ENCODE data around the gene AARSD1.

AARSD1 gene

DNA sequence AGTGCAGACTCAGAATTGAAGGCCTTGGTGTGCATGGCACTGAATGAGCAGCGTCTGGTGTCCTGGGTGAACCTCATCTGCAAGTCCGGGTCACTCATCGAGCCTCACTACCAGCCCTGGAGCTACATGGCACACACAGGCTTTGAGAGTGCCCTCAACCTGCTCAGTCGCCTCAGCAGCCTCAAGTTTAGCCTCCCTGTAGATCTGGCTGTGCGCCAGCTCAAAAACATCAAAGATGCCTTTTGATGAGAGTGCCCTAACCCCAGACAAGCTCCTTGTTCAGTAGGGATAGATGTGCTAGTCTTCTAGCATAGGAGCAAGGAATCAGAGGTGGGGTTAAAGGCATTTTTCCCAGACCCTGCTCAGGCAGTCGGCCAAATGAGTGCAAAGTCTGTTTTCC, 27.2 kb upstream of the AARSD1 start:
- peaks cover 6% of the 10 kb centered on the region; the same call in 1 of the 2 replicates for H3K36me3 ChIP-seq (ENCODE audit: insufficient read depth)
- H3K27ac ChIP-seq = no peak overlapping the region
- TF ChIP-seq, protein P1, sequence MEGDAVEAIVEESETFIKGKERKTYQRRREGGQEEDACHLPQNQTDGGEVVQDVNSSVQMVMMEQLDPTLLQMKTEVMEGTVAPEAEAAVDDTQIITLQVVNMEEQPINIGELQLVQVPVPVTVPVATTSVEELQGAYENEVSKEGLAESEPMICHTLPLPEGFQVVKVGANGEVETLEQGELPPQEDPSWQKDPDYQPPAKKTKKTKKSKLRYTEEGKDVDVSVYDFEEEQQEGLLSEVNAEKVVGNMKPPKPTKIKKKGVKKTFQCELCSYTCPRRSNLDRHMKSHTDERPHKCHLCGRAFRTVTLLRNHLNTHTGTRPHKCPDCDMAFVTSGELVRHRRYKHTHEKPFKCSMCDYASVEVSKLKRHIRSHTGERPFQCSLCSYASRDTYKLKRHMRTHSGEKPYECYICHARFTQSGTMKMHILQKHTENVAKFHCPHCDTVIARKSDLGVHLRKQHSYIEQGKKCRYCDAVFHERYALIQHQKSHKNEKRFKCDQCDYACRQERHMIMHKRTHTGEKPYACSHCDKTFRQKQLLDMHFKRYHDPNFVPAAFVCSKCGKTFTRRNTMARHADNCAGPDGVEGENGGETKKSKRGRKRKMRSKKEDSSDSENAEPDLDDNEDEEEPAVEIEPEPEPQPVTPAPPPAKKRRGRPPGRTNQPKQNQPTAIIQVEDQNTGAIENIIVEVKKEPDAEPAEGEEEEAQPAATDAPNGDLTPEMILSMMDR (conservative IDR thresholded peaks at IDR 0.05; ENCODE audit: low read depth, low read length) = no peak
- H3K4me2 ChIP-seq = no peak overlapping the region
- no peaks in the 10 kb centered on the region for H3K79me2 ChIP-seq (ENCODE audit: insufficient read depth, low read depth)
- H3K9ac ChIP-seq = no peak overlapping the region
- no peaks in the 10 kb centered on the region for H3K27me3 ChIP-seq (ENCODE audit: insufficient read depth, low read depth)
- no peak overlapping the region for H3K4me3 ChIP-seq (IDR thresholded peaks at IDR 0.05; ENCODE audit: insufficient read depth, low read depth, low read length)
- peaks cover 7% of the 10 kb centered on the region for H3K4me1 ChIP-seq (ENCODE audit: low read depth, poor library complexity, severe bottlenecking)
- no peaks in the 10 kb centered on the region for H4K20me1 ChIP-seq (ENCODE audit: insufficient read depth)
- no peak overlapping the region for H2AFZ ChIP-seq (ENCODE audit: low read depth)

DNA sequence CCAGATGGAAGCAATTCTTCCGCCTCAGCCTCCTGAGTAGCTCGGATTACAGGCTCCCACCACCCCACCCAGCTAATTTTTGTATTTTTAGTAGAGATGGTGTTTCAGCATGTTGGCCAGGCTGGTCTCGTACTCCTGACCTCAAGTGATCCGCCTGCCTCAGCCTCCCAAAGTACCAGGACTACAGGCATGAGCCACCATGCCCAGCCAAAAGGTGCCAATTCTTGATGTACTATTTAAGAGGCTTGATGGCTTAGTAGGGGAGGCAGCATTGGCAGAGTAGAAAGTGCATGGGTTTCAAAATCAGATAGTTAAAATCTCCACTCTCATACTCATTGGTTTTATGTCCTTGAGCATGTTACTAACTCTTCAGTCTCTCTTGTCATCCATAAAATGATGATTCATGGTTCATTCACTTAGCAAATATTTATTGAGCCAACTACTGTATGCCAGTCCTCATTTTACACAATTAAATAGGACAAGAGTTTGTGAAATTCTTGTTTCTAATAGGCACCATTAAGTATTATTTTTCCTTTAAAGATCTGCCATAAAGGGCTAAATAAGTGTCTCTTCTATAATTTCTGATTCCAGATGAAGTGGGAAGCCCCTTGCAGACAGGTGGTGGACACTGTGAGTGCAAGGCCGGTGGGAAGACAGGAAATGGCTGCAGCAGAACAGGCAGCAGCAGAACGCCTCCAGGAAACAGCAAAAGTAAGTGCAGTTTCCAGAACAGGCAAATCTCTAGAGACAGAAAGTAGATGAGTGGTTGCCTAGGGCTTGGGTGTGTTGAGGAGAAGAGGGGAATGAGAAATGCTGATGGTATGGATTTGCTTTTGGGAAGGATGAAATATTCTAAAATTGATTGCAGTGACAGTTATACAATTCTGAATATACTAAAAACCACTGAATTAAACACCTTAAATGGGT, 25.7 kb upstream of the AARSD1 start:
- peaks cover 20% of the 10 kb centered on the region for H3K4me1 ChIP-seq (ENCODE audit: low read depth, poor library complexity, severe bottlenecking)
- TF ChIP-seq, protein P1 (conservative IDR thresholded peaks at IDR 0.05; ENCODE audit: low read depth, low read length) = no peak
- H4K20me1 ChIP-seq (ENCODE audit: insufficient read depth) = no peaks in the 10 kb centered on the region
- no peak overlapping the region for H3K27ac ChIP-seq
- no peak overlapping the region for H3K9ac ChIP-seq
- H3K36me3 ChIP-seq (ENCODE audit: insufficient read depth) = peaks cover 6% of the 10 kb centered on the region; the same call in 1 of the 2 replicates
- no peak overlapping the region for H3K4me3 ChIP-seq (IDR thresholded peaks at IDR 0.05; ENCODE audit: insufficient read depth, low read depth, low read length)
- no peak overlapping the region for H2AFZ ChIP-seq (ENCODE audit: low read depth)
- H3K27me3 ChIP-seq (ENCODE audit: insufficient read depth, low read depth) = no peaks in the 10 kb centered on the region
- H3K79me2 ChIP-seq (ENCODE audit: insufficient read depth, low read depth) = peaks cover 5% of the 10 kb centered on the region; the same call in 1 of the 2 replicates
- no peak overlapping the region for H3K4me2 ChIP-seq

DNA sequence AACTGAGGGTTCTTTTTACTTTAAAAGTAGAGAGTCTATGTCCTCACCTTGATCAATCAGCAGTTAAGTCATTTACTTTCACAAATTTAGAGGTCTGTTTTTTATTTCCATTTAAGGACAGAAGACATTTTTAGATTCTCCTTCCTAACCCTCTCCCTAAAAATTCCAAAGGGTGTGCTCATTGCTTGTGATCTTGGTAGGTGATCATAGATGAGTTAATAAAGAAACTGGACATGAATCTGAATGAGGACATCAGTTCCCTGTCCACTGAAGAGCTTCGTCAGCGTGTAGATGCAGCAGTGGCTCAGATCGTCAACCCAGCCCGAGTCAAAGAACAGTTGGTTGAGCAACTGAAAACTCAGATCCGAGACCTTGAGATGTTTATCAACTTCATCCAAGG, 24.9 kb upstream of the AARSD1 start:
- peaks cover 25% of the 10 kb centered on the region for H3K4me1 ChIP-seq (ENCODE audit: low read depth, poor library complexity, severe bottlenecking)
- H2AFZ ChIP-seq (ENCODE audit: low read depth) = no peak overlapping the region
- TF ChIP-seq, protein P1 (conservative IDR thresholded peaks at IDR 0.05; ENCODE audit: low read depth, low read length) = no peak

DNA sequence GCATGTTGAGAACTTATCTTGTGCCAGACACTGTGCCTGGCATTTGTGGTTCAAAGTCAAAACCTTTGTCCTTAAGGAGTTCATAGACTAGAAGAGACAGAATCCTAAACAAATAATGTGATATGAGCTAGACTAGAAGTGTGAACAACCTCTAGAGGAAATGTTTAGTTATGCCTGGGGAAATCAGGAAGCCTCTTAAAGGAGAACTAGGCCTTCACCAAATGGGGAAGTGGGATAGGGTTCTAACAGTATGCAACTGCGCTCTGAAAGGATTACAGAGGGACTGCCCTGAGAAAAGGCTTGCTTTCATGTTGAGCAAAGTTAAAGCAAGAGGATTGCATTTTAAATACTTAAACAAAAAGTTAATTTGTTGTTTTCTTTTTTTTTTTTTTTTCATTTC, 21.0 kb upstream of the AARSD1 start:
- Histone ChIP-seq H3K27me3 (ENCODE audit: insufficient read depth, low read depth) (no peaks in the 10 kb centered on the region), H3K9ac (no peak overlapping the region), H3K4me2 (0 out of 2 replicates have a peak overlapping the region, but pooled peaks have one; percentile 33), H3K79me2 (ENCODE audit: insufficient read depth, low read depth) (peaks cover 32% of the 10 kb centered on the region; the same call in 1 of the 2 replicates), H3K4me3 (IDR thresholded peaks at IDR 0.05; ENCODE audit: insufficient read depth, low read depth, low read length) (no peak overlapping the region), H3K27ac (no peak overlapping the region; the same call in 1 of the 2 replicates), H3K36me3 (ENCODE audit: insufficient read depth) (peaks cover 5% of the 10 kb centered on the region; the same call in 1 of the 2 replicates), H2AFZ (ENCODE audit: low read depth) (no peak overlapping the region), H4K20me1 (ENCODE audit: insufficient read depth) (no peaks in the 10 kb centered on the region), H3K4me1 (ENCODE audit: low read depth, poor library complexity, severe bottlenecking) (peaks cover 30% of the 10 kb centered on the region)
- TF ChIP-seq, protein P1 (conservative IDR thresholded peaks at IDR 0.05; ENCODE audit: low read depth, low read length) = no peak

More for the DNA sequence above, 24.9 kb upstream of the AARSD1 start:
- Histone ChIP-seq H3K79me2 (ENCODE audit: insufficient read depth, low read depth) (peaks cover 7% of the 10 kb centered on the region; the same call in 1 of the 2 replicates), H3K9ac (no peak overlapping the region), H3K4me3 (IDR thresholded peaks at IDR 0.05; ENCODE audit: insufficient read depth, low read depth, low read length) (no peak overlapping the region), H3K4me2 (no peak overlapping the region), H3K36me3 (ENCODE audit: insufficient read depth) (peaks cover 6% of the 10 kb centered on the region; the same call in 1 of the 2 replicates), H3K27me3 (ENCODE audit: insufficient read depth, low read depth) (no peaks in the 10 kb centered on the region), H4K20me1 (ENCODE audit: insufficient read depth) (no peaks in the 10 kb centered on the region), H3K27ac (no peak overlapping the region)
